K562 (cell line): ENCODE data around the gene TNIP2. TPM values are rescaled to one million over a fixed set of nuclear protein-coding genes. Genes with fewer than 3 reads are reported as not detected.
A peak's percentile ranks its signal among the peaks of the same experiment; 100 is the strongest.

Experiments used
- ATAC-seq: fragments of 200-7000 bp; cut with Tn5 transposase; 3 replicates; pipeline ENCODE4 v1.9.1; 2020; ENCODE audit warnings: moderate library complexity
- BruUV-seq: library from RNA; stranded (reverse); fragments of 400-500 nt; replicated peaks from 2 replicates; lab custom pipeline; 2021; lab: Mats Ljungman, UMichigan
- CTCF ChIA-PET: fragments of 300-600 bp; formaldehyde crosslinking; extraction: SDS; loops from one replicate; lab custom pipeline; 2021; ENCODE audit warnings: low intra/inter-chr PET ratio; lab: Yijun Ruan, JAX
- POLR2A ChIA-PET: fragments of 300-600, 350-650 bp; sonication (Branson Sonifier 250); formaldehyde crosslinking; extraction: SDS; loops from one replicate; lab custom pipeline; 2021; ENCODE audit warnings: antibody characterized with exemption, inconsistent platforms; lab: Yijun Ruan, JAX
- DNase-seq, 4 experiments: peaks; one replicate each; pipeline versions ENCODE4 v3.0.0 to v3.0.0-alpha.2; 2011 to 2018; ENCODE audit warnings: low spot score in 3 of 4, mixed read lengths in 3 of 4; ENCODE audit errors: extremely low read depth in 1 of 4
- FAIRE-seq: peaks from 2 replicates; lab custom pipeline; 2011; peaks lifted over from hg19 to GRCh38; lab: Jason Lieb, UNC
- H2AFZ ChIP-seq: 2 replicates; pipeline ENCODE4 v1.6.0; 2011; ENCODE audit warnings: low read depth, low read length, control low read depth, inconsistent platforms
- H3K27ac ChIP-seq: fragments of 200-600 bp; 3 replicates; pipeline ENCODE4 v1.8.0; 2011; ENCODE audit warnings: low read depth, mild to moderate bottlenecking, control low read depth, inconsistent platforms, low read length, moderate library complexity, mixed read lengths; ENCODE audit errors: extremely low read depth
- H3K27me3 ChIP-seq, 2 experiments: fragments of 300-600 bp in 1 of 2; 2 replicates in 1 of 2; 3 replicates in 1 of 2; pipeline versions ENCODE4 v1.6.0 to v1.8.0; 2011; ENCODE audit warnings: inconsistent platforms in 2 of 2, low read length in 2 of 2, mild to moderate bottlenecking in 1 of 2, mixed read lengths in 1 of 2, moderate library complexity in 1 of 2; ENCODE audit not compliant: control insufficient read depth in 2 of 2, insufficient read depth in 2 of 2
- H3K36me3 ChIP-seq: fragments of 300-600 bp; 3 replicates; pipeline ENCODE4 v1.8.0; 2011; ENCODE audit warnings: mild to moderate bottlenecking, low read length, inconsistent platforms; ENCODE audit not compliant: control insufficient read depth, insufficient read depth
- H3K4me1 ChIP-seq, 2 experiments: fragments of 200-600 bp in 1 of 2; replicated peaks in 1 of 2; 2 replicates in 1 of 2; 3 replicates in 1 of 2; pipeline versions ENCODE4 v1.5.1 to v1.8.0; 2011; ENCODE audit warnings: inconsistent platforms in 2 of 2, low read length in 2 of 2, mild to moderate bottlenecking in 1 of 2, mixed read lengths in 1 of 2, moderate library complexity in 1 of 2; ENCODE audit not compliant: control insufficient read depth in 2 of 2, insufficient read depth in 2 of 2
- H3K4me2 ChIP-seq: 2 replicates; pipeline ENCODE4 v1.6.1; 2011; ENCODE audit warnings: low read length, control low read depth, inconsistent platforms, mixed read lengths; ENCODE audit not compliant: insufficient read depth
- H3K4me3 ChIP-seq: fragments of 200-600 bp; sonication (generic), shearing (Covaris generic); 2 replicates; pipeline ENCODE4 v1.5.1; 2016; ENCODE audit warnings: control low read depth, inconsistent platforms
- H3K79me2 ChIP-seq: fragments of 200-600 bp; 3 replicates; pipeline ENCODE4 v1.8.0; 2011; ENCODE audit warnings: low read length, inconsistent platforms; ENCODE audit not compliant: control insufficient read depth, insufficient read depth
- H3K9ac ChIP-seq, 2 experiments: 2 replicates each; pipeline versions ENCODE4 v1.6.0 to v1.6.1; 2011; ENCODE audit warnings: low read depth in 2 of 2, low read length in 2 of 2, control low read depth in 1 of 2, inconsistent platforms in 1 of 2, mild to moderate bottlenecking in 1 of 2, mixed read lengths in 1 of 2; ENCODE audit not compliant: insufficient read depth in 1 of 2
- H3K9me1 ChIP-seq: one replicate; pipeline ENCODE4 v1.6.0; 2011; ENCODE audit warnings: inconsistent platforms, mild to moderate bottlenecking, low read length, moderate library complexity; ENCODE audit not compliant: control insufficient read depth, insufficient read depth
- H3K9me3 ChIP-seq: replicated peaks from 2 replicates; pipeline ENCODE4 v1.5.1; 2011; ENCODE audit warnings: low read depth, low read length, inconsistent platforms; ENCODE audit not compliant: control insufficient read depth, insufficient read depth
- H4K20me1 ChIP-seq: replicated peaks from 2 replicates; pipeline ENCODE4 v1.6.1; 2011; ENCODE audit warnings: low read length, inconsistent platforms, mixed read lengths; ENCODE audit not compliant: control insufficient read depth, insufficient read depth
- HMBOX1 ChIP-seq: sonication (generic); IDR thresholded peaks from 2 replicates; pipeline ENCODE4 v1.6.1; 2016
- MAZ ChIP-seq, 2 experiments: fragments of 450-650 bp in 1 of 2; sonication (generic) in 1 of 2; formaldehyde crosslinking; IDR thresholded peaks in 1 of 2; conservative IDR thresholded peaks in 1 of 2; 2 replicates each; pipeline versions ENCODE4 v1.4.0 to v1.5.0; 2020; ENCODE audit warnings: mild to moderate bottlenecking in 1 of 2, missing genetic modification reagents in 1 of 2
- MYC ChIP-seq, 2 experiments: fragments of 250-450 bp in 1 of 2; sonication (Bioruptor Pico) in 1 of 2; IDR thresholded peaks; 2 replicates each; pipeline versions ENCODE4 v1.5.1 to v1.6.1; 2012 to 2021; ENCODE audit warnings: low read depth in 2 of 2, borderline replicate concordance in 1 of 2, improper control_type of control experiment in 1 of 2, low read length in 1 of 2, mild to moderate bottlenecking in 1 of 2, moderate library complexity in 1 of 2
- REST ChIP-seq, 2 experiments: fragments of 450-650 bp; formaldehyde crosslinking in 1 of 2; IDR thresholded peaks; 2 replicates each; pipeline versions ENCODE4 v1.4.0 to v1.6.1; 2014 to 2020; ENCODE audit warnings: mild to moderate bottlenecking in 2 of 2, borderline replicate concordance in 1 of 2, low read depth in 1 of 2
- TAF7 ChIP-seq: fragments of 450-650 bp; IDR thresholded peaks from 2 replicates; pipeline ENCODE4 v1.6.1; 2016; ENCODE audit warnings: missing genetic modification characterization, missing compliant biosample characterization
- WGBS: fragments of 100-300 bp; shearing (Covaris generic); methylation state at CpG from one replicate; pipeline ENCODE4 v1.1.6; 2016; ENCODE audit warnings: low coverage, mixed read lengths; ENCODE audit not compliant: insufficient coverage; ENCODE audit errors: missing lambda C conversion rate; 5-methylcytosine and 5-hydroxymethylcytosine counted together
- in situ Hi-C: fragments of 300-500 bp; cut with MboI; formaldehyde crosslinking; loops from 4 replicates; pipeline ENCODE4 v1.15.0; 2018; ENCODE audit warnings: inconsistent platforms, mixed read lengths
- intact Hi-C: fragments of 100-400 bp; cut with micrococcal nuclease; formaldehyde crosslinking; loops from 2 replicates; pipeline ENCODE4 v1.14.2; 2022
- polyA plus RNA-seq, 8 experiments: library from polyadenylated mRNA; depleted of rRNA in 4 of 8; stranded (reverse) in 5 of 8; unstranded in 3 of 8; fragments of >200 nt; fragmentation: Nextera tagmentation in 2 of 8; fragmentation: Illumina TruSeq in 1 of 8; extraction: Ambion mirVana in 2 of 8; extraction: Trizol in 1 of 8; gene quantifications; 2 replicates each; pipeline versions ENCODE4 v1.2.1 to v1.2.3, GENCODE V29; 2011 to 2014; ENCODE audit warnings: inconsistent platforms in 1 of 8, missing spikeins in 1 of 8
- total RNA-seq, 7 experiments: library from RNA; depleted of rRNA in 6 of 7; stranded (reverse); fragments of >200 nt in 6 of 7; fragmentation: Illumina TruSeq in 2 of 7; extraction: Trizol in 2 of 7; gene quantifications; 2 replicates each; pipeline versions ENCODE4 v1.2.1 to v1.2.3, GENCODE V29; 2011 to 2021; ENCODE audit warnings: low replicate concordance in 1 of 7
- TF ChIP-seq, protein P1 (sequence below): fragments of 450-650 bp; conservative IDR thresholded peaks from 2 replicates; pipeline ENCODE4 v1.6.1; 2016; ENCODE audit warnings: missing genetic modification characterization, low read depth, mild to moderate bottlenecking, missing compliant biosample characterization, moderate library complexity

Gene TNIP2
- total and polyA plus RNA-seq, 9 of the 15 experiments (the other 6 are each of a cell fraction or from before 2014, with no cell fraction given), result 0.61 to 42.6 (median 19.5) TPM

GRCh38 chr4:2756691-2757350 is 685 bp upstream of the TNIP2 start:
- in situ Hi-C loops (no loop called here), intact Hi-C loops (no loop called here)
- Histone ChIP-seq H3K9me1 (no peaks in the 10 kb centered on the region), H2AFZ (peak overlapping the region; percentile 100), H3K4me2 (peak overlapping the region; percentile 81), H3K9ac (peak overlapping the region; percentile 63 to 89), H3K36me3 (peaks cover 5% of the 10 kb centered on the region; the same call in 1 of the 3 replicates), H3K4me3 (peak overlapping the region; percentile 27), H3K4me1 (peaks cover 20 to 33% of the 10 kb centered on the region in 2 experiments), H3K79me2 (peaks cover 26% of the 10 kb centered on the region), H4K20me1 (no peaks in the 10 kb centered on the region), H3K27ac (peak overlapping the region; percentile 64; the same call in 2 of the 3 replicates), H3K27me3 (no peaks in the 10 kb centered on the region), H3K9me3 (no peaks in the 10 kb centered on the region)
- BruUV-seq, result no TSS peak
- ATAC-seq (no peak), FAIRE-seq (no peak), DNase-seq (no peak)
- ChIA-PET POLR2A (interaction anchor here (0.6 to 1.6 kb wide), 4 partner anchors 10 to 92 kb away, joined by 3 to 5 read pairs (median 3); no protein-coding TSS in a partner anchor), CTCF (no interaction called here)
- 56% methylated on average over 22 of the region's 25 CpGs for WGBS
- TF ChIP-seq HMBOX1, result no peak
- TF ChIP-seq, protein P1, sequence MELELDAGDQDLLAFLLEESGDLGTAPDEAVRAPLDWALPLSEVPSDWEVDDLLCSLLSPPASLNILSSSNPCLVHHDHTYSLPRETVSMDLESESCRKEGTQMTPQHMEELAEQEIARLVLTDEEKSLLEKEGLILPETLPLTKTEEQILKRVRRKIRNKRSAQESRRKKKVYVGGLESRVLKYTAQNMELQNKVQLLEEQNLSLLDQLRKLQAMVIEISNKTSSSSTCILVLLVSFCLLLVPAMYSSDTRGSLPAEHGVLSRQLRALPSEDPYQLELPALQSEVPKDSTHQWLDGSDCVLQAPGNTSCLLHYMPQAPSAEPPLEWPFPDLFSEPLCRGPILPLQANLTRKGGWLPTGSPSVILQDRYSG (tag), result no peak
- TF ChIP-seq REST (IDR thresholded peaks at IDR 0.05; ENCODE audit: borderline replicate concordance), result 0 out of 2 replicates have a peak, but pooled peaks have one; percentile 36
- TF ChIP-seq REST (CRISPR knock-in tag; IDR thresholded peaks at IDR 0.05; ENCODE audit: low read depth), result 0 out of 2 replicates have a peak, but pooled peaks have one; percentile 21
- TF ChIP-seq MAZ (CRISPR knock-in tag; conservative IDR thresholded peaks at IDR 0.05 in 1 of 2, IDR thresholded peaks at IDR 0.05 in 1 of 2), result 0 out of 4 replicates have a peak, but pooled peaks of 1 of the 2 experiments have one; percentile 2
- peak; percentile 14; the same call in 1 of the 2 replicates for TF ChIP-seq MYC (IDR thresholded peaks at IDR 0.05; ENCODE audit: low read depth, low read length)
- TF ChIP-seq MYC (CRISPR knock-in tag; IDR thresholded peaks at IDR 0.05; ENCODE audit: borderline replicate concordance, low read depth), result no peak
- no peak for TF ChIP-seq TAF7 (tag)
